NCI-H1105 (cell line): ENCODE measurements around the gene HOXB2.

Source experiments
- DNase-seq: peaks from one replicate; lab custom pipeline; 2025; lab: John Stamatoyannopoulos, UW

The HOXB2 gene

GRCh38 chr17:48545022-48545375 is at the start of gene HOXB2:
Gene HOXB2 (minus strand): TSS chr17:48545109. CDS start chr17:48544911, 198 bp downstream.
- DNase-seq, result peak; percentile 62

- peak; percentile 73 for DNase-seq
Observed at GRCh38 chr17:48593840-48594537, 49.1 kb upstream of the HOXB2 start.

- DNase-seq, result peak; percentile 25
Observed at GRCh38 chr17:48593126-48593829, 48.4 kb upstream of the HOXB2 start, which contains the start of gene HOXB5. Gene HOXB5 (minus strand): TSS chr17:48593779. CDS start chr17:48593682, 97 bp downstream.

- no peak for DNase-seq
Observed at GRCh38 chr17:48592577-48592976, 47.7 kb upstream of the HOXB2 start.

GRCh38 chr17:48592057-48592514 is 47.2 kb upstream of the HOXB2 start:
- no peak for DNase-seq

GRCh38 chr17:48591255-48592056 is 46.5 kb upstream of the HOXB2 start:
- no peak for DNase-seq

GRCh38 chr17:48590607-48591161 is 45.8 kb upstream of the HOXB2 start:
- DNase-seq, result no peak

- DNase-seq, result no peak
Observed at GRCh38 chr17:48589831-48590606, 45.1 kb upstream of the HOXB2 start, which contains the start of gene HOXB3. Gene HOXB3 (minus strand): TSS chr17:48590241. CDS start chr17:48552474, 37,767 bp downstream.

- DNase-seq, result no peak
Observed at GRCh38 chr17:48589060-48589830, 44.3 kb upstream of the HOXB2 start.

GRCh38 chr17:48588528-48588927 is 43.6 kb upstream of the HOXB2 start:
- DNase-seq, result no peak

- no peak for DNase-seq
Observed at GRCh38 chr17:48588074-48588415, 43.1 kb upstream of the HOXB2 start.

GRCh38 chr17:48587276-48588073 is 42.6 kb upstream of the HOXB2 start:
- DNase-seq, result no peak

- DNase-seq, result no peak
Observed at GRCh38 chr17:48586355-48587258, 41.7 kb upstream of the HOXB2 start.

- DNase-seq, result no peak
Observed at GRCh38 chr17:48584223-48584741, 39.4 kb upstream of the HOXB2 start.

- no peak for DNase-seq
Observed at GRCh38 chr17:48583708-48584222, 38.9 kb upstream of the HOXB2 start.

- DNase-seq, result no peak
Observed at GRCh38 chr17:48582750-48583069, 37.8 kb upstream of the HOXB2 start.

GRCh38 chr17:48579760-48580554 is 35.0 kb upstream of the HOXB2 start:
- no peak for DNase-seq

- no peak for DNase-seq
Observed at GRCh38 chr17:48579471-48579759, 34.5 kb upstream of the HOXB2 start.
